Mucosa of stomach (tissue), 1 donor: ENCODE data around the gene EFNA5.

Source experiments
- H3K27me3 ChIP-seq: one replicate; pipeline ENCODE4 v1.7.0; 2013; ENCODE audit warnings: mild to moderate bottlenecking, low read length; ENCODE audit not compliant: control insufficient read depth, insufficient read depth
- H3K36me3 ChIP-seq: one replicate; pipeline ENCODE4 v1.7.0; 2013; ENCODE audit warnings: low read length; ENCODE audit not compliant: control insufficient read depth, insufficient read depth
- H3K4me1 ChIP-seq: one replicate; pipeline ENCODE4 v1.7.0; 2013; ENCODE audit warnings: mild to moderate bottlenecking, low read length; ENCODE audit not compliant: control insufficient read depth, insufficient read depth
- H3K4me3 ChIP-seq: one replicate; pipeline ENCODE4 v1.7.0; 2013; ENCODE audit warnings: low read length
- H3K9ac ChIP-seq: one replicate; pipeline ENCODE4 v1.7.0; 2013; ENCODE audit warnings: mild to moderate bottlenecking, low read length, moderate library complexity
- H3K9me3 ChIP-seq: one replicate; pipeline ENCODE4 v1.7.0; 2013; ENCODE audit warnings: mild to moderate bottlenecking, low read length, moderate library complexity; ENCODE audit not compliant: control insufficient read depth
- donor health status: Pancreatic carcinoma.

The EFNA5 gene

DNA sequence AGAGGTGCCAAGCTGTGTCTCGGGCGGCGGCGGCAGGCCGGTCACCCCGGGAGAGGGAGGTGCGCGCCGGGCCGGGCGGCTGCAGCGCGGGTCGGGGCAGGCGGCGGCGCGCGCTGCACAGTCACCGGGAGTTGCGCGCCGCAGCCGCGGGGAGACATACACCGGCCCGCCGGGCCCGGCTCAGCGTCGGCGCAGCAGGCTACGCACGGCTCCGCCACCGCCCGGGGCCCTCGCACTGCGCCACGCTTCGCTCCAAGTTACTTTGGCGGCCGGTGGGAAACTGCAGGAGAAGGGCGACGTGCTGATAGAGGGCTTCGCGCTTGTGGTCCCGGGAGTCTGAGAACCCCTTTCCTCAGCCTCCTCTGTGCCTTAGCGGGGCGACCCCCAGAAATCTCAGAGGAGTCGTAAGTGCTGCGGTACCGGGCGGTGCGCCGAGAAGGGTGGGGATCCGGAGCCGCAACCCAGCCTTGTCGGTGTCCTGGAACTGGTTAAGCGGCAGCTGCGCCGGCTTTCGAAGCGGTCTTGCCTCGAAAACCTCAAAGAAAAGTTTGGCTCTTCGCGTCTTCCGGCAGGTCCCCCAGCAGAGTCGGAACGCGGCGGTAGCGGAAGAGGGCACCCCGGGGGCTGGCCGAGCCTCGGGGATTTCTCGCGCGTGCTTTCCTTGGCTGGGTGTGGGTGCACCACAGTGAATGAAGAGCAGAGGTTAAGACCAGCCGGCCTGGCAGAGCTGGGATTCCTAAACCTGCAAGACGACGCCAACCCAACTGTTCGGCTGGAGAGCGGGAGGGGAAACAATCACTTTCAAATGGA is at the start of gene EFNA5:
EFNA5 (minus strand) TSS at position 6 of the 810 bp plus-strand sequence.
- peaks cover 4% of the 10 kb centered on the region for H3K27me3 ChIP-seq

DNA sequence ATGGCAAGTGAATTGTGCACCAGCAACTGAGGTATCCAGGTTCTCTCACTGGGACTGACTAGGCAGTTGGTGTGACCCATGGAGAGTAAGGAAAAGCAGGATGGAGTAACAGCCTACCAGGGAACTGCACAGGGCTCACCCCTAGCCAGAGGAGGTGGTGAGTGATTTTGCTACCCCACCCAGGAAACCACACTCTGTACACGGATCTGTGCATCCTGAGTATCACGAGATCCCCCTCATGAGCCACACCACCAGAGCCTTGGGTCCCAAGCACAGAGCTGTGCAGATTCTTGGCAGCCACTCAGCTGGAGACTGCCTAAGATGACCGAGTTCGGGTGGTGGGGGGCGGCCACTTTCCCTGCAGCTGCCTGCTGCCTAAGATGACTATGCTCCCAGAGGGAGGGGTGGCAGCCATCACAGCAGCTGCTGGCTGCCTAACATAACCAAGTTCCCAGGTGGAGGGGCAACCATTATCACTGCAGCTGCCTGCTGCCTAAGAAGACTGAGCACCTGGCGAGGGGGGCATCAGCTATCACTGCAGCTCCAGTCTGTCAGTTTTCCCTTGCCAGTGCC is 48.4 kb upstream of the EFNA5 start:
- no peaks in the 10 kb centered on the region for H3K4me1 ChIP-seq
- no peak overlapping the region for H3K9ac ChIP-seq
- H3K36me3 ChIP-seq: no peaks in the 10 kb centered on the region
- no peaks in the 10 kb centered on the region for H3K27me3 ChIP-seq
- H3K4me3 ChIP-seq: no peak overlapping the region
- no peaks in the 10 kb centered on the region for H3K9me3 ChIP-seq

More for the DNA sequence above, at the start of gene EFNA5:
- Histone ChIP-seq H3K36me3 (no peaks in the 10 kb centered on the region), H3K9ac (peak within 1 kb of the TSS; percentile 74), H3K4me3 (peak within 1 kb of the TSS; percentile 78), H3K9me3 (no peaks in the 10 kb centered on the region), H3K4me1 (peaks cover 6% of the 10 kb centered on the region)

DNA sequence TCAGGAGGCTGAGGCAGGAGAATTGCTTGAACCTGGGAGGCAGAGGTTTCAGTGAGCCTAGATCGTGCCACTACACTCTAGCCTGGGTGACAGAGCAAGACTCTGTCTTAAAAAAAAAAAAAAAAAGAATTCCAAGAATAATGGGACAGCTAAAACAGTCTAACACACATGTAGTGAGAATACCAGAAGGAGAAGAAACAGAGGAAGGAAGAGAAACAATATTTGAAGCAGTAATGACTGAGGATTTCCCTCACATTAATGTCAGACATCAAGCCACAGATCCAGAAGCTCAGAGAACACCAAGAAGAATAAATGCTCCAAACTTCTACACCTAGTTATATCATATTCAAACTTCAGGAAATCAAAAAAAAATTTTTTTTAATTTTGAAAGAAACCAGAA is 47.1 kb upstream of the EFNA5 start:
- Histone ChIP-seq H3K4me3 (no peak overlapping the region), H3K27me3 (no peaks in the 10 kb centered on the region), H3K4me1 (no peaks in the 10 kb centered on the region), H3K9ac (no peak overlapping the region), H3K9me3 (no peaks in the 10 kb centered on the region), H3K36me3 (no peaks in the 10 kb centered on the region)

DNA sequence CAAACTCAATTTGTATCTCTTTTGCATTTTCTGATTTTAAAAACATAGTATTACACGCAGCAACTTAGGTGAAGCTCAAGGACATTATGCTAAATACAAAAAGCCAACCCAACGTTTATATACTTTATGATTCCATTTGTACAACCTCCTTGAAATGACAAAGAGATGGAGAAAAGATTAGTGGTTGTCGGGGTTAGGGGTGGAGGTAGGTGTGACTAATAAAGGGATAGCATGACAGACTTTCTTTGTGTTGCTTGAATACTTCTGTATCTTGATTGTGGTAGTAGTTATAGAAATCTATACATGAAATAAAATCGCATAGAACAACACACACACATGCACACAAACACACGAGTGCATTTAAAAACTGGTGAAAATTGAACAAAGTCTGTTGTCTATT is 42.5 kb upstream of the EFNA5 start:
- H3K36me3 ChIP-seq: no peaks in the 10 kb centered on the region
- H3K27me3 ChIP-seq: no peaks in the 10 kb centered on the region
- no peaks in the 10 kb centered on the region for H3K4me1 ChIP-seq
- no peak overlapping the region for H3K4me3 ChIP-seq
- H3K9me3 ChIP-seq: no peaks in the 10 kb centered on the region
- H3K9ac ChIP-seq: no peak overlapping the region

DNA sequence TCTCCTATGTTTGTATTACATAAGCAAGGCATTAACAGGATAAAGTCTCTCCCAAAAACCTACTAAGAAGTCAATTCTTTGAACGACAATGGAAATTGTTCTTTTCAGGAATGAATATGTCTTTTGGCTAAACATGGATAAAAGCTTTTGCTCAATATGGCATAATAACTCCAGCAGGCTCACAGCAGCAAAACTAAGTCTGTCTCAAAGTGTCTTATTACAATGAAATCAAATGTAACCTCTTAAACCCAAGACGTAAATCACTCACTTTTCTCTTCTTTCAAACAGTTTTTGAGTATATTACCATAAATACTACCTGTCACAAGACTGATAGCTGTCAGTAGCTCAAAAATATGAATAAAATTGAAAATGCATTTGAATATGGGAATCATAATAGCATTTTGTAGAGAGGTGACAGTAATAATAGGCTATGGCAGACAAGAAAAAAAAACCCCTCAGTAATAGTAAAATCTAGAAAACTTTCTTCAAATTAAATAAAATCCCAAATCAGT is 41.7 kb upstream of the EFNA5 start:
- H3K9ac ChIP-seq: no peak overlapping the region

DNA sequence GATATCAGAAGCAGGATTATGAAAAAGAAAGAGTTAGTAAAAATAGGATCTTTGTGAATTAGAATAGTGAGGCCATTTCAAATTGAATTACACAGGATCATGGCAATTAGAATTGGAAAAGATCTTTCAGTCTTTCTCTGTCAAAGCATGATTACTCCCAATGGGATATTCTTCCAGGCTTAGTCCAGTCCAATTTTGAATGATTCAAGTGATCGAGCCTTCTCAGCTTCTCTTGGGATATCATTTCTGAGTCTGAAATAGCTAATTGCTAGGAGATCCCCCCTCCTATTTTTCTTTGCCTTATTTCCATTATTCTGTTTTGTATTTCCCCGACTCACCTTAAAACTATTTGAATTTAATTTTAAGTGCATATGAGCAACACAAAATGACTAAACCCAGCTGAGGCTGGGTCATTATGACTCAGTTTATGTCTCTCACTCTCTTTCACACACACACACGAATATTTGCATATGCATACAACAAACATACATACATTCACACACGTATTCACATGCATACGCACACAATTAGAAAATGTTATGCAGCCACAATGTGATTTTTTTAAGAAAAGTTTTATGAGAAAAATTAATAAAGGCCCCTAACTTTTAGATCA is 34.8 kb upstream of the EFNA5 start:
- no peak overlapping the region for H3K9ac ChIP-seq
- H3K4me3 ChIP-seq: no peak overlapping the region

More for the DNA sequence above, 41.7 kb upstream of the EFNA5 start:
- H3K9me3 ChIP-seq: no peaks in the 10 kb centered on the region
- H3K4me3 ChIP-seq: no peak overlapping the region
- no peaks in the 10 kb centered on the region for H3K27me3 ChIP-seq
- H3K36me3 ChIP-seq: no peaks in the 10 kb centered on the region
- H3K4me1 ChIP-seq: no peaks in the 10 kb centered on the region

DNA sequence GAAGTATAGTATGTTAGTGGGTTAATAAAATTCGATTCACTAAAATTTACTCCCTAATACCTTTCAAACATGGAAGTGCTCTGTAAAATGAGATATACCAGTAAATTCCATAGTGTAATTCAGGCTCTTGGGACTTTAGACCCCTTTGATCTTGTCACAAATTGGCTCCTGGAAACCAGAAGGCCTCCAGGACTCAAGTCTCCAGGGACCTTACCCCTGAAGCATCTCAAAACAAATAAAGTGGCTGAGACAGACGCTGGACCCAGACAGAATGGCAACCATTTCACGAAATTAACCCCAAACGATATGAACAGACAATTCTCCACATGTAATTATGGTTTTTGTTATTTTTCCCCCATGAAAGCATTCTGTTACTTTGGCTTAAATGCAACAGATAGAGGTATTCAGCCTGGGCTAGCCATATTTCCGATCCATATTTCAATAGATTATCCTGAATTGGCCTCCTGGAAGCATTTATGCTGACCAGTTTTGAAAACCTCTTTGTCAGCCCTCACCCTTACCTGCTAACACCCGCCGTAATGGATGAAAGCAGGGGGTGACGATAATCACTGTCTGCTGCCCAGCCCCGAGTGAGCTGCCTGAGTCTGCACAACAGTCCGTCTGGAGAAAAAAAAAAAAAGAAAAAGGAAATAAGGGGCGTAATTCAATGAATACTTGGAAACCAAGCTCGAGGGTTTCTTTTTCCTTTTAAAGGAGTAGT is 34.1 kb upstream of the EFNA5 start:
- Histone ChIP-seq H3K9me3 (no peaks in the 10 kb centered on the region), H3K36me3 (no peaks in the 10 kb centered on the region), H3K4me1 (no peaks in the 10 kb centered on the region), H3K4me3 (no peak overlapping the region), H3K9ac (no peak overlapping the region), H3K27me3 (no peaks in the 10 kb centered on the region)

More for the DNA sequence above, 34.8 kb upstream of the EFNA5 start:
- H3K9me3 ChIP-seq: no peaks in the 10 kb centered on the region
- no peaks in the 10 kb centered on the region for H3K27me3 ChIP-seq
- H3K4me1 ChIP-seq: no peaks in the 10 kb centered on the region
- H3K36me3 ChIP-seq: no peaks in the 10 kb centered on the region

DNA sequence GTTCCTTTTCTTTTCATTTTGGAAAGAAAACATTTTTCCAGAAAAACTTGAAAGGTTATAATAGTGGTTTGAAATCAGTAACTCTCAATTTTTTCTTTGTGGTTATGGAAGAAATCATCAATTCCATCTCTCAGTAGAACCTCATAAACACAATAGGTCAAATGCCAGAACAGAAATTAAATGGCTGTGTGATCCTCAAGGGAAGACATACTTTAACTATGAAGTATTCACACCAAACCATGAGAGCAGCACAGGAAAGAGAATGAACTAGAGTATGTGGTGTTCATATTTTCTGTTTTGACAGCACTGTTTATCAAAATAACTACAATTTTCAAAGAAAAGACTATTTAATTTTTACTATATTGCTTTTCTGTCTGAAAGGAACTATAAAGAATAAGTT is 29.7 kb upstream of the EFNA5 start:
- Histone ChIP-seq H3K4me3 (no peak overlapping the region), H3K4me1 (no peaks in the 10 kb centered on the region), H3K9ac (no peak overlapping the region), H3K27me3 (no peaks in the 10 kb centered on the region), H3K9me3 (no peaks in the 10 kb centered on the region), H3K36me3 (no peaks in the 10 kb centered on the region)

DNA sequence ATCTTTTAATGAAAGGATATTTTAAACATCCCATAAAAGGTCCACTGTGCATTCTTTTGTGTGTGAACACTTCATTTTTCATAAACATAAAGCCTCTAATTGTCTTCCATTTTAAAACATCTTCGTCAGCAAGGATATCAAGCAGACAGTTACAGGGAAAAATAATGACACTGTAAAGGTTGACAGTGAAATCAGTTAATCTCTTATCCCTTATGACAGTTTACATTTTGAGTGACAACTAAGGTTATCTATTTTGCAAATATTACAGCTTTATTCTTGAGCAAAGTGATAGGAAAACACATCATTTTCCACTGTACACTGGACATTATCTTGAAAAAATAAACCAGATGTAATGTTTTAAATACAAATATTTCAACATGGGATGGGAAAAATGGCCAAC is 28.7 kb upstream of the EFNA5 start:
- Histone ChIP-seq H3K27me3 (no peaks in the 10 kb centered on the region), H3K4me1 (no peaks in the 10 kb centered on the region), H3K4me3 (no peak overlapping the region), H3K36me3 (no peaks in the 10 kb centered on the region), H3K9me3 (no peaks in the 10 kb centered on the region), H3K9ac (no peak overlapping the region)

DNA sequence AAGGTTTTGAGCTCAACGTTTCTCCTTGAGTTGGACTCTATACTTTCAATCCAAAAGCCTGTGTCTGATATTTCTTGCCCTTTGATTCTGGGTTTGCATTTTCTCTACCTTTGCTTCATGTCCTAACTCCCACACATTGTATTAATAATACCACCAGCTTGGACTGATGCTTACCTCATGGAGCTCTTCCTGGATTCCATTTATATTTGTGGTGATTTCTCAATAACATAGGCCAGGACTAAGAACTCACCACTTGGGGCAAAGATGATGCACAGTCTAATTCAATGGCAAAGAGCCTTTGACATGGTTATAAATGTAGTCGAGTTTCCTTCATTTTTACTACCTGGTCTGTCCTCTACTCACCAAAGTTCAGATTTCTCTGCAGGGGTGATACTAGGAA is 27.5 kb upstream of the EFNA5 start:
- Histone ChIP-seq H3K9me3 (no peaks in the 10 kb centered on the region), H3K4me1 (no peaks in the 10 kb centered on the region), H3K4me3 (no peak overlapping the region), H3K9ac (no peak overlapping the region), H3K27me3 (no peaks in the 10 kb centered on the region), H3K36me3 (no peaks in the 10 kb centered on the region)

DNA sequence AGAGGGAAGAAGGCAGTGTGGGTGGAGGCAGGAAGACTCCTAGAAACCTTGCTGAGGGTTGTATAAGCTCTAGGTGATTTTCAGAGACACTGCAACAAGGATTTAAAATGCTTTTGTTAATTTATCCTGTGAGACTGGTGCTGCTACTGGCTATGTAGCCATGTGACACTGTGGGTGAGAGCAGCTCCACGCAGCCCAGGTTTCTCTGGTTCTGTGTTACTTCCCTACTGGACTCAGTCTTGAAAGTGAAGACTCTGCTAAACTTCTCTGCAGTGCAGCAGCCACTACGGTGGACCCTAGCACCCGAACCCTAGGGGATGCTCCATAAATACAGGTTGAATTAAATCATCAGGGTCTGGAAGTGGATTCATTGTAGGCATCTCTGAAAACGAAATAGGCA is 25.8 kb upstream of the EFNA5 start:
- H3K27me3 ChIP-seq: no peaks in the 10 kb centered on the region
- no peak overlapping the region for H3K4me3 ChIP-seq
- no peaks in the 10 kb centered on the region for H3K4me1 ChIP-seq
- H3K36me3 ChIP-seq: no peaks in the 10 kb centered on the region
- H3K9ac ChIP-seq: no peak overlapping the region
- no peaks in the 10 kb centered on the region for H3K9me3 ChIP-seq

DNA sequence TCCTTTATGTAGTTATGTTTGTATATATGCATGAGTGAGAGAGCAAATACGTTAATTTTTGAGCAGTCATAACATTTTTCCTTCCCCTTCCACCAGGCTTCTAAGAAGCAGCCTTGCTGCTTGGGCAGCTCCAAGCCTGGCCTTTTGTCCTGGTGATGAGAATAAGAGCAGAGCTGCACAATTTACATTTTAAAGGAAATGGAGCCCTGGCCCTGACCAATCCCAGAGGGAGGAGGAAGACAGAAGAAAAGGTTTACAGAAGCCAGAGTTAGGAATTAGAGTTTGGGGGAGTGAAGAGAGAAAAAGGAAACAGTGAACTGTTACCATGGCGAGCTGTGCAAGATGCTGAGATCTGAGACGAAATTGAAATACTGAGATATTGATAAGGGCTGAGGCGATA is 25.3 kb upstream of the EFNA5 start:
- H3K9me3 ChIP-seq: no peaks in the 10 kb centered on the region
- H3K4me1 ChIP-seq: no peaks in the 10 kb centered on the region
- H3K36me3 ChIP-seq: no peaks in the 10 kb centered on the region
- no peak overlapping the region for H3K4me3 ChIP-seq
- no peak overlapping the region for H3K9ac ChIP-seq
- H3K27me3 ChIP-seq: no peaks in the 10 kb centered on the region
